Measurements from ENCODE around the gene DOCK4.

The DOCK4 gene

GRCh38 chr7:112112822-112113255 lies 93.4 kb downstream of the DOCK4 start:
- no peak for DNase-seq (ENCODE audit: low read depth in 1 of 2, low spot score in 1 of 2)

GRCh38 chr7:112110651-112111050 lies 95.5 kb downstream of the DOCK4 start:
- DNase-seq (ENCODE audit: low read depth in 1 of 2, low spot score in 1 of 2), result no peak

- no peak for DNase-seq (ENCODE audit: low read depth in 1 of 2, low spot score in 1 of 2)
These were observed 96.0 kb downstream of the DOCK4 start for GRCh38 chr7:112110175-112110574.

- no peak for DNase-seq (ENCODE audit: low read depth in 1 of 2, low spot score in 1 of 2)
These were observed 97.2 kb downstream of the DOCK4 start for GRCh38 chr7:112108981-112109380.

GRCh38 chr7:112105584-112106530 lies 100.3 kb downstream of the DOCK4 start:
- DNase-seq (ENCODE audit: low read depth in 1 of 2, low spot score in 1 of 2), result no peak

- no peak for DNase-seq (ENCODE audit: low read depth in 1 of 2, low spot score in 1 of 2)
These were observed 102.1 kb downstream of the DOCK4 start for GRCh38 chr7:112104120-112104519.

GRCh38 chr7:112103246-112103645 lies 103.0 kb downstream of the DOCK4 start:
- DNase-seq (ENCODE audit: low read depth in 1 of 2, low spot score in 1 of 2), result no peak

GRCh38 chr7:112101201-112101846 lies 104.9 kb downstream of the DOCK4 start:
- no peak for DNase-seq (ENCODE audit: low read depth in 1 of 2, low spot score in 1 of 2)

GRCh38 chr7:112097524-112097923 lies 108.7 kb downstream of the DOCK4 start:
- no peak for DNase-seq (ENCODE audit: low read depth in 1 of 2, low spot score in 1 of 2)

GRCh38 chr7:112093409-112093808 lies 112.8 kb downstream of the DOCK4 start:
- DNase-seq (ENCODE audit: low read depth in 1 of 2, low spot score in 1 of 2), result no peak

- DNase-seq (ENCODE audit: low read depth in 1 of 2, low spot score in 1 of 2), result no peak
These were observed 113.3 kb downstream of the DOCK4 start for GRCh38 chr7:112092709-112093395.

GRCh38 chr7:112092306-112092705 lies 113.9 kb downstream of the DOCK4 start:
- no peak for DNase-seq (ENCODE audit: low read depth in 1 of 2, low spot score in 1 of 2)

GRCh38 chr7:112091768-112092167 lies 114.4 kb downstream of the DOCK4 start:
- no peak for DNase-seq (ENCODE audit: low read depth in 1 of 2, low spot score in 1 of 2)

- DNase-seq (ENCODE audit: low read depth in 1 of 2, low spot score in 1 of 2), result no peak
These were observed 116.6 kb downstream of the DOCK4 start for GRCh38 chr7:112089551-112089950.

GRCh38 chr7:112088484-112089016 lies 117.6 kb downstream of the DOCK4 start:
- DNase-seq (ENCODE audit: low read depth in 1 of 2, low spot score in 1 of 2), result no peak

GRCh38 chr7:112086496-112087254 lies 119.5 kb downstream of the DOCK4 start:
- DNase-seq (ENCODE audit: low read depth in 1 of 2, low spot score in 1 of 2), result no peak

GRCh38 chr7:112084520-112084971 lies 121.7 kb downstream of the DOCK4 start:
- no peak for DNase-seq (ENCODE audit: low read depth in 1 of 2, low spot score in 1 of 2)

- DNase-seq (ENCODE audit: low read depth in 1 of 2, low spot score in 1 of 2), result no peak
These were observed 122.3 kb downstream of the DOCK4 start for GRCh38 chr7:112083776-112084355.

- no peak for DNase-seq (ENCODE audit: low read depth in 1 of 2, low spot score in 1 of 2)
These were observed 123.9 kb downstream of the DOCK4 start for GRCh38 chr7:112082306-112082705.

- no peak for DNase-seq (ENCODE audit: low read depth in 1 of 2, low spot score in 1 of 2)
These were observed 124.4 kb downstream of the DOCK4 start for GRCh38 chr7:112081778-112082177.

Measured in activated T-helper 1 cell treated with anti-CD3 and anti-CD28 coated beads, Interleukin-2, amount 50 U/mL, for 16 hours (primary cell).